Islet of Langerhans (tissue), 1 donor: ENCODE data around the gene CD164L2.
"Not testable (repeated sequence)": the region's sequence is repeated elsewhere in the genome, so short reads cannot be mapped to it uniquely, and the experiment has no call there.

Experiments
- FAIRE-seq: peaks from one replicate; lab custom pipeline; 2011; peaks lifted over from hg19 to GRCh38; lab: Jason Lieb, UNC

The CD164L2 gene

DNA sequence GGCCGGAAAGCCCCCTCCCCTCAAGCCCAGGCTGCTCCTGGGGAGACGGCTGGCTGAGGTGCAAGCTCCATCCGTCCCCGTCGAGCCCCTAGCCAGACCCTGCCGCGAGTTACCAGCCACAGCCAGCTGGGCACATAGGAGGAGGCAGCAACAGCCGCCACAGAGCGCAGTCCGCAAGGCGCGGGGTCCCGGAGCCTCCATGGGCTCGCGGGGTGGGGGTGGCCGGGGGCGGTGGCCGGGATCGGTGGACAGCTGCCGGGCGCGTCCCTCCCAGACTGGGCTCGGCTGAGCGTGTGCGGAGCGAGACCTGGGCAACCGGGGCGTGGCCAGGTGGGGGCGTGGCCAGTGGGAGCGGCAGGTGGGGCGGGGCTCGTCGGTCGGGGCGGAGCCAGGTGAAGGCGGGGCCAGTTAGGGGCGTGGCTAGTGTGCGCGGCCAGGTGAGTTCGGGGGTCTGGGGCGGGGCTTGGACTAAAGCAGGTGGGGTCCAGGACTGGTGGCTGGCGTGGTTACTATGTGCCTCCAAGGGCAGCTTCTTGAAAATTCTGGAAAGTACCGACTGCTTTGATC, at the start of gene CD164L2:
Gene CD164L2, minus strand, starts transcription at position 295 of the 567 bp plus-strand sequence. Its CDS starts 94 bp downstream, at position 201.
- no peak for FAIRE-seq

DNA sequence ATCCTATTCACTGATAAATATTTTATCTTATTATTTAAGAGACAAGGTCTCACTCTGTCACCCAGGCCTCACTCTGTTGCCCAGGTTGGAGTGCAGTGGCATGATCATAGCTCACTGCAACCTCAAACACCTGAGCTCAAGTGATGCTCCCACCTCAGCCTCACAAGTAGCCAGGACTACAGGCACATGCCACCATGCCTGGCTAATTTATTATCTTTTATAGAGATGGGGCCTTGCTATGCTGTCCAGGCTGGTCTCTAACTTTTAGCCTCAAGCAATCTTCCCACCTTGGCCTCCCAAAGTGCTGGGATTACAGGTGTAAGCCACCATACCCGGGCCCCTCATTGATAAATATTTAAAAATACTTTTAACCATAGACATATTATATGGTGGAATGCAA, 49.6 kb upstream of the CD164L2 start:
- not testable (repeated sequence) for FAIRE-seq

DNA sequence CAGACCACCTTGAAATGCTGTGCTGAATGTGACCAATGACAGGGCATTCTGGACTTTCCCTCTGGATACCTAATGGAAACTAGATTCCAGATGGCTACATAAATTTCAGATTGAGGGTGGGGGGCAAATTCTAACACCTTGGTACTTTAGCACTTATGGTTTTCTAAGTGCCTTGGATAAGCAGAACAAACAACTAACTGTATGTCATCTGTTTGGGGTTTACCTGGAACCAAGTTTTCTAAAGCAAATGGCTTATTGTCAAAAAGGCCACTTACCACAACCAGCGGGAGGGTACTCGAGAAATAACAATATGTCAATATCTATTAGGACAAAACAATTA, 48.4 kb upstream of the CD164L2 start:
- no peak for FAIRE-seq

DNA sequence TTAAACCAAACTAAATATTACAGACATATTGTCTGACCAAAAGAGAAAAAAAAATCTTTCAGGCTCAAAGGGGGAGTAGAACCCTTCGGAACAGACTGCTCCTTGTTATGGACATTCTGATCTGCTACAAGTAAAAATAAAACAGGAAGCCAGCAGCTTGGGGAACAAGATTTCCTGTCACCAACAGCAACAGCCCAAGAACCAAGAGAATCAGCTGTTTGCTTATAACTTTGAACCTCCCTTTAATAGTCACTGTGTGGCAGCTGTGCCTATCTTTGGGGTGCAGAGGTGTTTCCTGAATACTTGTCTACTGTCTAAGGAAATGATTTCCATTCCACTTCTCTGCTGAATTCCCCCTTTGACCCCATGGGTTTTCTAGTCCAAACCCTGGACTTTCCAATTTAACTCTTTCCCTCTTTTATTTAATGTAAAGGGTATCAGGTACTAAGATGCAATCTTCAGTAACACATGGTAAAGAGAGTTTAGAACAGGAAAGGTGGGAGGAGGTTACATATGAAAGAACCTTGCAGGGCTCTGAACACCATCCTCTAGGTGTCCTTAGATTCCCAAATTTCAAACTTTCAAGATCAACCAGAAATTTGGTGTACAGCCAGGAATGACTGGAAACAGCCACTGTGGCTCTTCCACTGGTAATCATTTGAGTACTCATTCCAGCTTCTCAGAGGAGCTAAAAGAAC, 47.9 kb upstream of the CD164L2 start:
- no peak for FAIRE-seq

DNA sequence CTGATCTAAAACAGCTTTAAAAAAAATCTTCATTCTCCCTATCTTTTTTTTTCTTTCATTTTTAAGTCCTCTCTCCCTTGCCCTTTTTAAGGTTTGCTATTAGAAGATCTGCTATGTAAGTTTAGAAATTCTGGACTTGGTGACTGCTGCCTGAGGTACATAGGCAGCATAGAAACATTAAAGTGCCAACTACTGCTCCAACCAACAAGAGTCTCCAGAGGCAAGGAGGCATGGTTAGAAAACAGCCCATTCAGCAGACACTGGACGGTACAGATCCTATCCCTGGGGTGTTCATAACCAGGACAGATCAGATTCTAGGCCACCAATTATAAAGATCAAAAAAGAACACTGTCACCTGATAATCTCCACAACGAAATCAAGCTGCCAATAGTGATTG, 45.9 kb upstream of the CD164L2 start:
- no peak for FAIRE-seq

DNA sequence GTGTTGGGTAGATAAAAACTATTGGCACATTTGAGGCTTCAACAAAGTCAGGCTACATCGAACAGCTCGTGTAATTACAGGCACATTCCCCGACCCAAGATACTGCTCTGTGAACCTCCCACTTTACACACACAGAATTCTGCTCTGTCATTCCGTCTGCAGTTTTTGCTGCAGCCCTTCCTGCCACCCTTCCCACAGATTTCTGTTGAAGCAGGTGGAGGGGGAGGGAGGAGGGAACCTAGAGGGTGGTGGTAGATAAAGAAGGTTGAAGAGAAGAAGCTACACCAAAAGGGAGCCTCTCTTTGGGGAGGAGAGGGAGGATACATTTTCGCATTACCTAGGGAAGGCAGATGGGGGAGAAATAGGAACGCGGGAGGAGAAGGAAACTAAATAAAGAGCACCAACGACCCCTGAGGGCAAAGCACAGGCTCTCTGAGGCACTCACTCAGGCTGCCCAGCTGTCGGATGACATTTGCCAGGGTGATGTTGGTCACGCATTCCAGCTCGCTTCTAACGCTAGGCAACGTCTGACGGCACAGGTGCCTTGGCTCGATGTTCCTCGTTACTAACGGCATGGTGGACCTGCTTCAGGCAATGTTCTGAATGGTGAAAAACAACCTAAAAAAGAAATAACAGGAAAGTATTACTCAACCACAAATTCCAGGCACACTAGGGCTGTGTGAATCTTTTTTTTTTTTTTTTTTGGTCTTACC, 45.3 kb upstream of the CD164L2 start:
- FAIRE-seq, result peak; percentile 43

DNA sequence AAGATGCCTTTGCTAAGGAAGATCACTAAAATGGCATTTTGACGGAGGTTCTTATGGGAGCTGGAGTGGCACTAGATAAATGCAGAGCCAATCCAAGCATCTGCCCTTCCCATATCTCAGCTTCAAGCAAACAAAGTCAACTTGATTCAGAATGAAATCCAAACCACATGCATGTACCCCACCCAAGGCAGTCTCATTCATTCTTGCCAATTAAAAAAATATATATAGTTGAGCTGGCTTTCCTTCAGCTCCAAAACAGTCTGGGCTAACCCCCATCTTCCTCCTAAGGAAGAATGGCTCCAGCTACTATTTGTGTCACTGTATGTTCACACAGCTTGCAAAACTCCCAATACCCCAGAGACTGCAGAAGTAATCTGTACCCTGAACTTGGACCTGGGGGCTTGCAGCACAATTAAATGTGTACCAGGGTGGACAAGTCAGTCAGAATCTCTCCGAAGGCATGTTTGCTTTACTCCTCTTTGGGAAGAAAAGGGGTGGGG, 44.7 kb upstream of the CD164L2 start:
- no peak for FAIRE-seq

DNA sequence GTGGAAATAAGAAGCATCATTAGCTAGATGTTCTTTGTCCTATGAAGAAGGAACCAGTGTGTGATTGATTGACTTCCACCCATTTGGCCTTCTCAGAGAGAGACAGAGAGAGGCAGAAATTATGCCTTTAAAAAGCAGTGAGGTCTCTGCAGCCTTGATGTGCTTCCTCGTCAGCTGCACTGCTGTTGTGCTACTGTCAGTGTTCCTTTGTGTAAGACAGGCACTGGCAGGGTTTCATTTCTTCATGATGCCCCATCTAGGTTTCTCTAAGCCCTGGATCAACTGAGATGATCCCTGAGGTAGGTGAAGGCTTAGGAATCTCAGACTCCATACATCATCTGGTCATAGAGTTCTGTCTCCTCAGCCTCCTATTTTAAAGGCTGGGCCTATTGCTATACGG, 44.2 kb upstream of the CD164L2 start:
- no peak for FAIRE-seq

DNA sequence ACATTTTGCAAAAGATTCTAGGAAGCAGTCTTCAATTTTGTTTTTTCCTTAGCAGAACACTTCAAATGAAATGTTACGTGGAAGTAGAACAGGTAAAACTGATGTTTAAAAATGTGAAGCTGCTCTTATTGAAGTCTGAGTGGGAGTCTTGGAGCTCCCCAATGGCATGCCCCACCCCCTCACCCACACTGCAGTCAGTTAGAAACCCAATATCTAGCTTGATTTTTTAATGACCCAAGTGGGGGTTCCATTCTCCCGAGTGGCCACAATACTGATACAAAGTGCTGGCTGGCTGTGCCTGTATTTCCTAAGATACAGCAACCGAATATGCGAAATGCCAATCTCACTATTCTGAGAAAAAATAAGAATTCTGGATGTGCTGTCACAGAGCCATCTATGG, 40.6 kb upstream of the CD164L2 start:
- FAIRE-seq, result no peak

DNA sequence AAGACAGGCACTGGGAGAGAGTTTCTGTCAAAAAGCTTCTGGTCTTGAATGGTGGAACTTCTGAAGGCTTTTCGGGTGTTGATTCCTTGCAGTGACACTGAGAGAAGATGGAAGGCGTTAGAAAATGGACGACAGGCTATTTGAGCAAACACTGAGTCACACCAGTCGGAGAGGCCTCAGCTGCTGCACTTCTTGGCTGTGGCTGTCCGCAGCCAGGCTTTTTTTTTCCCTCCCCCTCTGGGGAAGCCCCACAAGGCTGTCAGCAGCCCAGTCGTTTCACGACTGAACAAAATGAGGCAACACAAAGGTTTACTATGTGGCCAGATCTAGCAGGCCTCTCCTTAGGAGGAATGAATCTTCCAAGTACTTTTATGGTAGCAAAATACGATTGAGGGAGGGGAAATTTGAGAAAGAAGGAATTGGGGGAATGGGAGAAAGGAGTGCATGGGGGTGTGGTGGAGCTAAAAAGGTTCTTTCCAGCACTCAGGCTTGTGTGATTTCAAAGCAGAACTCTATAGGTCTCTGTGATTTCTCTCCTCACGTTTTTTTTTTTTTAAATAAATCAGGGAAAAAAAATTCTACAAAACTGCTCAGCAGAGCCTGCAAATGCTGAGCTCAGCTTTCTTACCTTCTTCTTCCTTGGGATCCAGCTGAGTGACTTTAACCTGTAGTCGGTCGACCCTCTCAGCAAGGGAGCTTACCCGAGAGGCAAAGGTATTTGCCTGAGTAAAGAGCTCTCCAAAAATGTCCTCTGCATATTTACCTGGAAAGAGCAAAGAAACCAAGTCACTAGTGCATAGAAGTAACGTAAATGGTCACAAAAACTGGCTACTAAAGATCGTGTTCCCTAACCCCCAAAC, 35.4 kb upstream of the CD164L2 start:
- no peak for FAIRE-seq

DNA sequence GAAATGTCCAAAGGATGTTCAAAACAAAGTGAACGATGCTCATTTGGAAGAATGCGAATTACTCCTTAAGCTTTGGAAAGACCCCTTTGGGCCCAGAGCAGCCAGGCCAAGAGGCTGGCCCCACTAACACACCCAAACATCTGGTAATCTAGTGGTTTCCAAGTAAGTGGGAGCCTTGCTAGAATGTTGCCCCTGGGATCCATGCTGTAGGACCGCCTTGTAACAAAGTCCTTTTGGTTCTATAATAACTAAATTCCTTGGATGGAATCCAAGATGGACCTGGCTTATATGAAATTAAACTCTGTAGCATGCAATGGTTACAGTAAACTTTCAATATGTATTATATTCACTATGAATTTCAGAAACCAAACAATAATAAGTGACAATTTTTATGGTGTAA, 34.6 kb upstream of the CD164L2 start:
- no peak for FAIRE-seq

DNA sequence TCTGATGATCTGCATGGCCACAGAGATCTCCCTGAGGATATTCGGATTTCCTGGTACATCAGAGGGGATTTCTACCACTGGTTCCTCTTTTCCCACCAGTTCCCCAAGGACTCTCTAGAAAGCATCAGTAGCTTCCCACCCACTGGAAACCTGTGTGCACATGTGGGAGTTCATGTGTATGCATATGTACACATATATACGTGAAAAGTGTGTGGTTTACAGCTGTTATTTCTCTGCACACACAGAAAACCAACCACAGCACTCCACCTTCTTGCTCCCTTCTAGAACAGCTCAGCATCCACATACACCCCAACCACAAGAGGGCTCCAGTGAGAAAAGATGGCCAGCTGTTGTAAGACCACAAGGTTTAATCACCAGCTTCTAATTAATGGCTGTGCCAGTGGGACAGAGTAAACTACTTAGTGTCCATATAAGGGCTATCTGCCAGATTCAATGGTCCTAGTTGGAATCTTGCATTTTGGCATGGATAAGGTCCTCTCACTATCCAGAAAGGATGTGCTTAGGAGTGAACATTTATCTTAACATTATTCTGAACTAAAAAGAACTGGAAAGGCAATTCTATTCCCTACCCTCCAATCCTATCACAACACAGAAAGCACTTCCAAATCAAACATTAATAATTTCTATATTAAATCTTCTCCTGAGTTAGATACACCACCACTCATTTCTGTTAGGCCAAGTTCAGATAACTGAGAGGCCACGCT, 33.4 kb upstream of the CD164L2 start:
- no peak for FAIRE-seq

DNA sequence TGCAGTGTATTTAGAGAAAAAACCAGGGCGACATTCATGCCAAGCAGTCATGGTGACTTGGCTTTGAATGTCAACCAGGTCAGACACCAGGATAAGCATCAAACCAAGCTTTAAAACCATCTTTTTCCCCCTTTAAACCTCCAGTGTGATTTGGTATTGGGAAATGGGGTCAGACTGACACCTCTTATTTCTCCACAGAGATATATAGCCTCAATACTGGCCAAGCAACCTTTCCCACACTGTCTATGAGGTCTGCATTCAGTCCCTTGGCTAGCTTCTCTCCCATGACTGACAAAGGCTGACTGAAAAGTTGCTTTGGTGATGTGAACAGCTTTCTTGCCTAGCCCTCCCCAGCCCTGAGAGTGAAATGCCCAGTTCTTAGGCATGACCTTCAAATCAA, 31.0 kb upstream of the CD164L2 start:
- no peak for FAIRE-seq

DNA sequence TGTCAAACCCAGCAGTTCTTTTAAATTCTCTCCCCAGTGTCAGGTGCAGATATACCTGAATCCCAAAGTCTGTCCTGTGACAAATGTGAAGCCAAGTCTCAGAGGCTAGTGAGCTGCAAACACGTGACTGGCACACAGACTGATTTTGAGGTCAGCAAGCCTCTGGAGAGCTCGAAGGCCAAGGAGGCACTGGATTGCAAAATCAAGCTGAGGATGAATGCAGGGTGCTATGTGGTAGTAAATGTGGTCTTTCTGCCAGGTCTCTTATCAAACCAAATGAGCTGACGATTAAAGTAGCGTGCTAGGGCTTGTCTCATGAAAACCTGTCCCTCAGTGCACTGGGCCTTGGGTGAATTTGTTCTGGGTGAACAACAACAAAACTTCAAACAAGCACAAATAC, 29.9 kb upstream of the CD164L2 start:
- no peak for FAIRE-seq

DNA sequence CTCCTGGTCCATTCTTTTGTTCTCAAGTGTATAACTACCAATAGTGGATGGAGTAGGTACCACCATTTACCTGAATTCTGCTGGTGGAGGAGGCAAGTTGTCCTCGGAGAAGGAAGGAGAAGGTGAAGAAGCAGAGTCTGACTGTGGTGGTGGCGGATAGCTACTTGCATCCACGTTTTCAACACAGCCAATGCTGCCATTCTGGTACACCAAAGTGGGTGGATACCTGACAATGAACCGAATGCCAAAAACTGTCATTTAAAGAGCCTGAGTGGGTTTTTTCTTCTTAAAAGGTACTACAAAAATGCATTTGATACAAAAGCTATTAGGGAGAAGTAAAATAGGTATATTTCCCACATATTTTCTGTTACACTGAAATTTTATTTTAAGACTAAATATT, 29.4 kb upstream of the CD164L2 start:
- no peak for FAIRE-seq

DNA sequence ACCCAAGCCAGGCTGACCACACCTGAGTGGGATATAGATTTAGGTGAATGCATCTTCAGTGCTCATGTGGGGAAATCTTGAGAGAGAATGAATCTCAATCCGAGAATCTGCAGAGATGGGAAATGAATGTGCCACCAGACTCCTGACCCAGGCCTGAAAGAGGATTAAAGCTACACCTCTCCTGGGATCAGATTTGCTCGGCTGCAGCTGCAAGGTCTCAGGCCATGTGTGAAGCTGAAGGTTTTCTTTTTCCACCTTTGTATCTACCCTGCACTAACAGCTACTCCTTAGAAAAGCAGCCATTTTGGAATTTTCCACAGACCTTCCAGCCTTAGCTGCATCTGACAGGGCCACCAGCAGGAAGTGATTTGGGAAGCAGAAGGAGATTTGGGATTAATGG, 27.6 kb upstream of the CD164L2 start:
- FAIRE-seq, result no peak

DNA sequence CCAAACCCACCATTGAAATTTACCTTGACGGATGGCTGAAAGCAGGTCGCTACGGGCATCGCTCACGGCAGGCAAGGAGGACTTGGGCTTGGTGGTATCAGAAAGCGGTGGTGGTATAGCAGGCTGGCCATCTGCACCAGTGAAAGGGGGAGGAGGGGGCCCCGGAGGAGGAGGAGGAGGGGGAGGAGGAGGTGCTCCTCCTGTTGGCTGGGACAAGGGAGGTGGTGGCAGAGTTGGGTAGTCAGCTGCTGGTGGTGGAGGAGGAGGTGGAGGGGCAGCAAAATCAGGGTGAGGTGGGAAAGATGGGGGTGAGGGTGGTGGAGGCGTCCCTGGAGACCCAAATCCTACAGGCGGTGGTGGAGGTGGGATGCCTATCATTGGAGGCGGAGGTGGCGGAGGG, 26.5 kb upstream of the CD164L2 start:
- no peak for FAIRE-seq

DNA sequence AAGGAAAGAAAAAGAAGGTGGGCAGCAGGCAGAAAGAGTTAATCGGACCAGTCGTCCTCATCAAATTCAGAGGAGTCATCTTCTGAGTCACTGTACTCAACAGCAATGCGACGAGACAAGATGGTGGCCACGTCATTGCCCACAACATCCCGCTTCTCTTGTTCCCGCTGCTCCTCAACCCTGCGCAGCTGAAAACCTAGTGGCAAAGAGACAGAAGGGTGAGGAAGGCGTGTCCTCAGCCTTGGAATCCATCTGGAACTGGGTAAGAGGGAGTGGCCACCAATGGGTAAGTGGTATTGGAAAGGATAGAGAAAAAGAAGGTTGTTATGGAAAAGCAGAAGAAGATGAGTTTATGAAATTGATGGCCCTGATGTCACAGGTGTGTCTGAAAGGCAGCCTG, 25.0 kb upstream of the CD164L2 start:
- FAIRE-seq, result no peak

DNA sequence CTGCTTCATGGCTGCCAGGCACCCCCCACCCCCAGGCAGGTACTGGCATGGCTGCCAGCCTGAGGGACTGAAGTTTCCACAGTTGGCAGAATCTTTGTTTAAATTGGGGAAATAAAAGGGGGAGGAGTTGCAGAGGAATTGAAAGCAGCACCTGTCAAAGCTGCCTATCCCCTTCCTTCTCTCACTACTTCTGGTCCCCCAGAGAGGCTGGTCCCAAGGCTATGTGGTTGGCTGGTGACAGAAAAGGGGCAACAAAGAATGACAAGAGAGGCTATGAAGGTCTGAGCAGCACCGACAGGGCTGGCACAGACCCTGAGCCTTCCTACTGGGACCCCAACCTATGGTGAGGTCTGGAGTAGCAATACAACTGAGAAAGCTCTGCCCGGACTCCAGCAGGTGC, 23.7 kb upstream of the CD164L2 start:
- FAIRE-seq, result not testable (repeated sequence)

DNA sequence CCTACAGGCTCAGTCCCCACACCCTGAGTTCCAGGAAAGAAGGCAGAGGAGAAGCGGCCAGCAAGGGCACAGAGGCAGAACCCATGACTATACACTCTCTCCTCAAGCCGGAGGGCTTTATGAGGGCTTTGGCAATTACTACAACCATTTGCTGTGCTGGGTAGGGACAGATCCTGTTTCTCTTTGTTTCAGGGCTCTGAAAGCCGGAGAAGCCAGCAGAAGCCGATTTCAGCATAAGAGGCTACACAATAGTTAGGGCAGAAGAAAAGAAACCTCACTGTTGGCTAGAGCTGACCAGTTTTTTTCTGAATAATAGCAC, 23.2 kb upstream of the CD164L2 start:
- FAIRE-seq, result no peak

DNA sequence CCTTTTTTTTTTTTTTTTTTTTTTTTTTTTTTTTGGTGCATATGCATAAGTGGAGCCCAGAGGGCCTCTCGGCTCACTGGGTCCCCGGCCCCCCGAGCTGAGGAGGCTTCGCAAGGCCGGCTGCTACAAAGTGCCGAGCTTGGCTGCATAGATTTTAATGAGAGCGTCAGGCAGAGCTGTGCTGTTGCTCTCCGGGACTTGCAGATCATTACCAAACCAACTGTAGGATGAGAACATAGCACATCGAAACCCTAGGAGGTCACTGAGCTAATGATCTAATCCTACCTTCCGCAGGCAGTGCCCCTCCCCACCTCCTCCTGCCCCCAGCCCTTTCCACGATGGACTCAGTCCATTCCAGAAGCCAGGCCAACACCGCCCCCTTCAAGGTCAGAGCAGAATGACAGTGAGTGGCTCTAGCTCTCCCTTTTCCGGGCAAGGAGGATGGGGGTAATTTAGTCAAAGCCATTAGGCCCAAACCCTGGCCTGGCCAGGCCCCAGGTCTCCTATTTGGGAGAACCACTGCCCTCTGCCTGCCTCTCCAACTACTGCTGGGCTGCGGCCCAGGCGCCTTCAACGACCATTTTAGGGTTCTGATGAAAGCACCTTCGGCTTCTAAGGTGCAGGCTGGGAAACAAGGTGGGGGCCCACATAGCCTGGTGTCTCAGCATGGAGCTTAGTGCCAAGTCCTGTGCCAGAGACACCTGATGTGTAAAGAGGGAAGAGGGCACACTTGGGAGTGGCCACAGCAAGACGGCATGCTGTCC, 22.6 kb upstream of the CD164L2 start:
- not testable (repeated sequence) for FAIRE-seq
